GM18508 (cell line): ENCODE data around the gene MSRB1.

ENCODE experiments used
- ATAC-seq: cut with Tn5 transposase; IDR thresholded peaks from one replicate; pipeline ENCODE4 v1.9.1; 2021; ENCODE audit warnings: moderate number of reproducible peaks; ENCODE audit not compliant: insufficient read depth, unreplicated experiment

Gene MSRB1

GRCh38 chr16:1979271-1980029, 36.5 kb upstream of the MSRB1 start:
- no peak for ATAC-seq

DNA sequence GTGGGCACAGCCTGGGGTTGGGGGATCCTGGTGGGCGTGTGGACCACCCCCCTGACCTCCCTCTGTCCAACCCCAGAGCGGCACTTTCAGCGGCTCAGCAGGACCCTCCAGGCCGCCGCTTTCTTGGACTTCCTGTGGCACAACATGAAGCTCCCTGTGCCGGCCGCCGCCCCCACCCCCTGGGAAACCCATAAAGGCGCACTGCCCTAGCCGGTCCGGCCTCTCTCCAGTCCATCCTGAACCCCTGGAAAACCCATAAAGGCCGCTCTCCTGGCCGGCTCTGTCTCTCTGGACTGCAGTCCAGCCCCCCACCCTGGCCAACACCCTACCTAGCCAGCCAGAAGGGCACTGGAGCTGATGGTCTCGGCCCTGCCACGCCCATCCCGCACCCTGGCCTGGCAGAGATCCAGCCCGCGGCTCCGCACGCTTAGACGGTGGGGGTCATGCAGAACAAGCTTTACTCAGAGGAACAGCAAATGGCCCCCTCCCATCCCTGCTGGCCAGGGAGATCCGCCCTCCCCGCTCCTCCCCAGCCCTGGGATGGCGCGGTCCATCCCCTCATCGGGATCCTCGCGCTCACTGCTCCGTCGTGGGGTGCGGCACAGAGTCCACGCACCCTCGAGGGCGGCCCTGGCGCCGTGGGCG, 35.6 kb upstream of the MSRB1 start:
- no peak for ATAC-seq

- ATAC-seq = no peak
Measured at GRCh38 chr16:1977875-1978268, 34.9 kb upstream of the MSRB1 start.

- ATAC-seq = no peak
Measured at GRCh38 chr16:1976951-1977874, 34.2 kb upstream of the MSRB1 start.

DNA sequence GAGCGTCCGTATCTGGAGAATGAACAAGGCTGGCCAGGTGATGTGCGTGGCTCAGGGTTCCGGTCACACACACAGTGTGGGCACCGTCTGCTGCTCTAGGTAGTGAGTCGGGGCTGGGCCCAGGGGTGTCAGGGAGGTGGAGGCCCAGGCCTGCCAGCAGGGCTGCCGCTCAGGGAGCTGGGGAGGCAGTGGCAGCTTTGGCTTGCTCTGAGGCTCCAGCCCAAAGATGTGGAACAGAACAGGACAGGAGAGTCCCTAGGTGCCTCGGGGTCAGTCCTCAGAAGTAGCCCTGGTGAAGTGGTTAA, 33.2 kb upstream of the MSRB1 start:
- no peak for ATAC-seq

GRCh38 chr16:1975432-1976215, 32.6 kb upstream of the MSRB1 start:
- ATAC-seq = no peak

GRCh38 chr16:1974157-1975070, 31.4 kb upstream of the MSRB1 start:
- no peak for ATAC-seq

- ATAC-seq = no peak
Measured at GRCh38 chr16:1973461-1974156, 30.6 kb upstream of the MSRB1 start.

DNA sequence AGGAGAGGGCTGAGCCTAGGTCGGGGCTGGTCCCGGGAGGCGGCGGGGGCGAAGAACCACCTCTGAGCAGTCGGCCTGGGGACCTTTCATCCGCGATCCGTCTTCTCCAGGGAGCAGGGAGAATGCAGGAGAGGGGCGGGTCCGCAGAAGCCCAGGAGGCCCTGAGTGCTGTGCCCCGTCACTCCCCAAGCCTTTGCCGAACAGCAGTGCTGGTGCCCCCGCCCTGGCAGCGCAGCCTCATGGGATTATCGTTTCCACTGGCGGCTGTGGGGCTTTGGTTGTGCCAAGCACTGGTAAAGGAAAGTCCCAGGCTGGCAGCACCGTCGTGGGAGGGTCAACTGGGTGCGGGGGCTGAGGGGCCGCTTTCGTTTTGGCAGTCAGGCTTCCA, 29.5 kb upstream of the MSRB1 start:
- no peak for ATAC-seq

DNA sequence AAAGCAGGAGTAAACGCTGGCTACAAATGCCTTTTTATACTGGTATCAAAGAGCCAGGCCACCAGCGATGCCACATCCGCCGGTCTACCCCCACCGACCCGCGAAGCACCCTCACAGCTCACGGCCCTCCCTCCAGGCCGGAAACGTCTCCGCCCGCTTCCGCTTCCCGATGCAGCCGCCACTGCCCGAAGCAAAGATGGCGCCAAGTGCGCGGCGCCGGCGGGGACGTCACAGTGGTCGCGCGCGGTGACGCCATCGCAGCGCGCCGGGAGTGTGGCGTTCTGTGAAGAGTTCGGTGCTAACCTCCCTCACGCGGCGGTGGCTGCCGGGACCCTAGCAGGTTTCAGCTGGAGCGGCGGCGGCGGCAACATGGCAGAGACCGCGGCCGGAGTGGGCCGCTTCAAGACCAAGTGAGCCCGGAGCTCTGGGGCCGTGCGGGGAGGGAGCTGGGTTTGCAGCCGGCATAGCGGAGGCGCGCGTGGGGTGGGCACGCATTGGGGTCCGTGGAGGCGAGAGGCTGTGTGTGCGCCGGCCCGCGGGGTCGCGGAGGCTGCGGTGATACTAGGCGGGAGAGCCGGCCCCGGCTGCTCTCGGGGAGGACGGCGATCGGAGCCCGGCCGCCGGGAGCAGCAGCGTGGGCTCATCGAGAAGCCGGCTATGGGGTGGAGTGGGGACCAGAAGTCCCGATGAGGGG, 28.9 kb upstream of the MSRB1 start, which contains the start of gene TBL3:
TBL3 (plus strand) TSS at position 258 of the 694 bp plus-strand sequence; CDS start at position 370, 112 bp downstream.
- ATAC-seq = peak; percentile 37

DNA sequence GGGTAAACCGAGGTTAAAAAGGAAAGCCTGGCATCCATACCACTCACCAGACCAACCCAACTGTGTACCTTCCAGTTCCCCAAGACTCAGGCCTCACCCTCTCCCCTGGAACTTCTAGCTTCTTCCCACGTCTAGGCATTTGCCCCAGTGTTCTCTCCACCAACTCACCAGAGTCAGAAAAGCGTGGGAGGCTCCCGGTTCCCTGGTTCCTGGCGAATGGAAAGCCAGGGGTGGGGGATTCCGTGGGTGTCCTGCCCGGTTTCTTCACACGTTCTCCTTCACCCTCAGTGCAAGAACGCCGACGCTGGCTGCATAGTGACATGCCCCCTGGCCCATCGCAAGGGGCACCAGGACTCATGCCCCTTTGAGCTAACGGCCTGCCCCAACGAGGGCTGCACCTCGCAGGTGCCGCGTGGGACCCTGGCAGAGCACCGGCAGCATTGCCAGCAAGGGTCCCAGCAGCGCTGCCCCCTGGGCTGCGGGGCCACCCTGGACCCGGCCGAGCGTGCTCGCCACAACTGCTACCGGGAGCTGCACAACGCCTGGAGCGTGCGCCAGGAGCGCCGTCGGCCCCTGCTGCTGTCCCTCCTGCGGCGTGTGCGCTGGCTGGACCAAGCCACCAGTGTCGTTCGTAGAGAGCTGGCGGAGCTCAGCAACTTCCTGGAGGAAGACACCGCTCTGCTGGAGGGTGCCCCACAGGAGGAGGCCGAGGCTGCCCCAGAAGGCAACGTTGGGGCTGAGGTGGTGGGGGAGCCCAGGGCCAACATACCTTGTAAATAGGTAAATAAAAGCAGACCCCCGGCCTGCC, 25.4 kb upstream of the MSRB1 start:
- no peak for ATAC-seq

DNA sequence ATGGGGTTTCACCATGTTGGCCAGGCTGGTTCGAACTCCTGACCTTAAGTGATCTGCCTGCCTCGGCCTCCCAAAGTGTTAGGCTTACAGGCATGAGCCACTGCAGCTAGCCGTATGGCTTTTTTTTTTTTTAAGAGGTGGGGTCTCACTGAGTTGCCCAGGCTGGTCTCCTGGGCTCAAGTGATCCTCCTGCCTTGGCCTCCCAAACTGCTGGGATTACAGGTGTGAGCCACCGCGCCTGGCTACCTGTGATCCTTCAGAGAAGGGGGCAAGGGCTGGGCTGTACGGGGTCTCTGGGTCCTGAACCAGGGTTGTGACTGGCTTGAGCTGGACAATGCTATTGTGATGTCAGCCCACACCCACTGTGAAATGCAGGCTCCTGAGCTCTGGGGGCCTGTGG, 23.5 kb upstream of the MSRB1 start, which contains the start of gene RNF151:
RNF151 (plus strand) TSS at position 397 of the 400 bp plus-strand sequence. CDS start 26 bp downstream, outside the sequence.
- no peak for ATAC-seq

DNA sequence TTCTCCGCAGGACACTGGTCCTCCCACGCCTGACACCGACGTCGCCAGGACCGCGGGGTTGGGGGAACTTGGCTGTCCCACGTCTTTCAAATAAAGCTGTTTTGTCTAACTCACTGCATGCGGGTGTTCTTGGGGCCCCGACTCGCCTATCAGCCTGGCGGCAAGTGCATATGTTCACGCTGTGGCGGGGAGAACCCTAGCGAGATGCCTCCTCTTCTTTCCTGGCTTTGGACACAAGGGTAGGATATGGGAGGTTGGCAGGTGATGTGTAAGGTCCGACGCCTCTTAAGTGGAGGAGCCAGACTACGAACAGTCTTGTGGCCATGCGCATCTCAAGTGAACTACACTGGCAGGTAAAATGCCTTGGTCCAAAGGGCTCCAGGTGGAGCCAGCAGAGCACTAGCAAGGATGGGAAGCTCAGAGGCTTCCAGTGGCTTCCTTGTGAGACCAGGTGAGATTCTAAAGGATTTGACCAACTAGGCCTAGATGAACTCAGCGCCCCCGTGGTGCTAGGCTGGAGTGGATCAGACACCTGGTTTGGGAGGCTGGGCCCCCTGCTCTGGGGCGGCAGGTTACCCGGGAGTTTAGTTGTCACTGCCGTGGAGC, 22.5 kb upstream of the MSRB1 start:
- no peak for ATAC-seq

DNA sequence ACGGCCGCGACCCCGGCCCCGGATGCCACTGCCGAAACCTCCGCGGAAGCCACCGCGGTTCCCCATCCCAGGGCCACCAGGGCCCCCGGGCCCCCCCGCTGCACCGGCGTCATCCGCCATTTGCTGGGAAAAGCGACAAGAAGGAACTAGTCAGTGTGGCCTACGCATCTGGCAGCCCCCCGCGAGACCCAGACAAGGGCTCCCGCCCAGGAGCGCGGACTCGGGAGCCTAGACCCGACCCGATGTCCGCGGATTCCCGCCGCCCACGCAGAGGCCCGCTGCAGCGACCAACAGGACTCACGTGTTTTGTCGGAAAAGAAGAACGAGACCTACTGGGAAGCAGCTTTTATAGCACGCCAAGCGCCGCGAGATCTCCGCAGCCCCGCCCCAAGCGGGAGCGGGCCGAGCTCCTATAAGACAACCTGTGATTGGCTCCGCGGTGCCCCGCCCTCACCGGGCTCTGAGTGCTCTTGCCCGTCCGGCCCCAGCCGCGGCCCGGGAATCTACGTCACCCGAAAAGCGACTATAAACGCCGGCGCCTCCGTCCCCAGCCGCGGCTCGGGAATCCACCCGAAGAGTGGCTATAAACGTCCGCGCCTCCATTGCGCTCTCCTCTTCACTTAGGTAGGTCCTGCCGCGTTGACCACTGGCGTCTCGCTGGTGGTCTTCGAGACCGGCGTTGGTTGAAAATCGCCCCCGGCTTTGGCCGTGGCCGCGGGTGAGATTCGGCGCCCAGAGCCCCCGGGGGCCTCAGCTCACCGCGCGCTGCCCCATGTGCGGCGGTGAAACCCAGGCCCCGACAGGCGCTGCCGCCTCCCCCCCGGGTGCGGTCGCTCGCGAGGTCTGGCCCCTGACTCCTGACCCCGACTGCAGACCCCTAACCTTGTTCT, 21.8 kb upstream of the MSRB1 start, which contains the start of gene RPS2:
RPS2 (minus strand) TSS at position 321 of the 890 bp plus-strand sequence; CDS start at position 120, 201 bp downstream.
- peak; percentile 45 for ATAC-seq

GRCh38 chr16:1963806-1964505, 21.0 kb upstream of the MSRB1 start:
- ATAC-seq = no peak
